Activated B cell treated with CpG ODN at 0.5 μM for 24 hours (primary cell): Measurements from ENCODE around the gene SAP30BP. TPM values are rescaled to one million over a fixed set of nuclear protein-coding genes. Genes with fewer than 3 reads are reported as not detected.

ENCODE experiments used
- ATAC-seq: fragments of 200-7000 bp; cut with Tn5 transposase; one replicate; pipeline ENCODE4 v1.10.0; 2021; ENCODE audit warnings: low read depth, mild to moderate bottlenecking, moderate library complexity
- CTCF ChIA-PET: fragments of 350-600 bp; sonication (Branson Sonifier 250); formaldehyde crosslinking; loops from one replicate; lab custom pipeline; 2021; ENCODE audit warnings: antibody characterized with exemption; lab: Charles Lee
- POLR2A ChIA-PET: fragments of 350-600 bp; sonication (Branson Sonifier 250); formaldehyde crosslinking; loops from one replicate; lab custom pipeline; 2021; ENCODE audit warnings: antibody characterized with exemption; lab: Charles Lee
- DNase-seq: peaks from one replicate; pipeline ENCODE4 v3.0.0; 2022
- H3K27ac Mint-ChIP-seq: one replicate; pipeline ENCODE4 v1.8.0; 2020; ENCODE audit warnings: mixed read lengths
- H3K27me3 Mint-ChIP-seq: one replicate; pipeline ENCODE4 v1.8.0; 2021; ENCODE audit warnings: mixed read lengths
- H3K36me3 Mint-ChIP-seq: one replicate; pipeline ENCODE4 v1.8.0; 2021; ENCODE audit warnings: low read depth, mixed read lengths
- H3K4me1 Mint-ChIP-seq: one replicate; pipeline ENCODE4 v1.8.0; 2021; ENCODE audit warnings: mixed read lengths
- H3K4me3 Mint-ChIP-seq: one replicate; pipeline ENCODE4 v1.8.0; 2020; ENCODE audit warnings: mild to moderate bottlenecking, mixed read lengths
- H3K9me3 Mint-ChIP-seq: one replicate; pipeline ENCODE4 v1.8.0; 2020; ENCODE audit warnings: mixed read lengths
- intact Hi-C: fragments of 100-400 bp; cut with micrococcal nuclease; formaldehyde crosslinking; loops from one replicate; pipeline ENCODE4 v1.15.1; 2024
- total RNA-seq: library from RNA; stranded (reverse); gene quantifications from 2 replicates; pipeline ENCODE4 v1.2.3, GENCODE V29; 2022
- TF ChIP-seq, protein P1 (sequence below): fragments of 200-600 bp; IDR thresholded peaks from one replicate; pipeline ENCODE4 v1.8.0; 2022; ENCODE audit warnings: antibody characterized with exemption, mild to moderate bottlenecking

Gene SAP30BP
- total RNA-seq, 1 donor from 2014 or later = 184 TPM

DNA sequence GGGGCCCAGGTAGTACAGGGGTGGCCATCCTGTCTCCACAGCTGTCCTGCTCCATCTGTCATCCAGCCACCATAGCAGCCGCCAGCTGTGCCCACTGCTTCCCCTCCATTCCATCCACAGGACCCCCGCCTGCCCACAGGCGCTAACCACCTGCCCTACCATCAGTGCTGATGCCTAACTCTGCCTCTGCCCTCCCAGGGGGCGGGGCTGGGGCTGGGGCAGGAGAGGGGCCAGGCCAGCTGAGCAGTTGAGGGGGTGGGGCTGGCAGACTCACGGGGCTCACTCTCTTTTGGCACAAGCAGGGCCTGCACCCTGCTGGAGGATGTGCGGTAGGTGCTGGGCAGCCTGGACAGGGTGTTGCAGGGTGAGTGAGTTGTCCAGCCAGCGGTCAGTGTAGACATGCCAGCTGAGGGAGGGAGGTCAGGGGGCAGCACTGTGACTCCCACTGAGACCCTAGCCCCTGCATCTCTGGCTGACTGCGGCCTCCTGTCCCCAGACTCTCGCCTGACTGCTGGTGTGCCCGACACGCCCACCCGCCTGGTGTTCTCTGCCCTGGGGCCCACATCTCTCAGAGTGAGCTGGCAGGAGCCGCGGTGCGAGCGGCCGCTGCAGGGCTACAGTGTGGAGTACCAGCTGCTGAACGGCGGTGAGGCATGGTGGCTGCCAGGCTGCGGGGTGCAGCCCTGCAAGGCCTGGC lies 88.2 kb downstream of the SAP30BP start:
- ATAC-seq (no peak), DNase-seq (no peak)
- ChIA-PET POLR2A (interaction anchor here (3.8 to 4.3 kb wide), 2 partner anchors 9 to 23 kb away, joined by 30 to 48 read pairs; partner anchors contain the start of gene GALK1), CTCF (interaction anchor here (1.6 to 10.9 kb wide), 2 partner anchors 10 to 122 kb away, joined by 4 to 346 read pairs; partner anchors contain the start of genes GALK1 and SMIM5)
- Mint-ChIP-seq H3K9me3 (no peaks in the 10 kb centered on the region), H3K27me3 (no peaks in the 10 kb centered on the region), H3K36me3 (peaks cover 4% of the 10 kb centered on the region), H3K4me1 (peaks cover 9% of the 10 kb centered on the region), H3K4me3 (no peak overlapping the region), H3K27ac (no peak overlapping the region)
- TF ChIP-seq, protein P1, sequence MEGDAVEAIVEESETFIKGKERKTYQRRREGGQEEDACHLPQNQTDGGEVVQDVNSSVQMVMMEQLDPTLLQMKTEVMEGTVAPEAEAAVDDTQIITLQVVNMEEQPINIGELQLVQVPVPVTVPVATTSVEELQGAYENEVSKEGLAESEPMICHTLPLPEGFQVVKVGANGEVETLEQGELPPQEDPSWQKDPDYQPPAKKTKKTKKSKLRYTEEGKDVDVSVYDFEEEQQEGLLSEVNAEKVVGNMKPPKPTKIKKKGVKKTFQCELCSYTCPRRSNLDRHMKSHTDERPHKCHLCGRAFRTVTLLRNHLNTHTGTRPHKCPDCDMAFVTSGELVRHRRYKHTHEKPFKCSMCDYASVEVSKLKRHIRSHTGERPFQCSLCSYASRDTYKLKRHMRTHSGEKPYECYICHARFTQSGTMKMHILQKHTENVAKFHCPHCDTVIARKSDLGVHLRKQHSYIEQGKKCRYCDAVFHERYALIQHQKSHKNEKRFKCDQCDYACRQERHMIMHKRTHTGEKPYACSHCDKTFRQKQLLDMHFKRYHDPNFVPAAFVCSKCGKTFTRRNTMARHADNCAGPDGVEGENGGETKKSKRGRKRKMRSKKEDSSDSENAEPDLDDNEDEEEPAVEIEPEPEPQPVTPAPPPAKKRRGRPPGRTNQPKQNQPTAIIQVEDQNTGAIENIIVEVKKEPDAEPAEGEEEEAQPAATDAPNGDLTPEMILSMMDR = no peak
- intact Hi-C loops = no loop called here

DNA sequence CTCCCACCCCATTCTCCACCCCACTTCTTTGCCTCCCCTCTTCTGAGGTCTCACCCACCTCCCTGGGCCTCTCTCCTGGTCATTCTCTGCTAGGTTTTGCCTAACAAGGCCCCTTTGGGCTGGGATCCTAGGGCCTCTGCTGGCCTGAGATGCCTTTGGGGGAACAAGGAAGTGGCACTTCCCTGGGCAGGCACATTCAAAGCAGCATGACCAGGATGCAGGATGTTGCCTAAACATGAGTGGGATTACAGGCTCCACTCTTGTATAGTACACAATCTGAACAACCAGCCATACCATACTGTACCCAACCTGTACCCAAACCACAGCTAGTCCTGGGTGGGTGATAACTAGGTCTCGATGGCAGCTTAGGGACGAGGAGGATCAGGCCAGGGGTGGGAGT lies 88.9 kb downstream of the SAP30BP start:
- intact Hi-C loops = no loop called here
- H3K36me3 Mint-ChIP-seq = peaks cover 4% of the 10 kb centered on the region
- H3K27ac Mint-ChIP-seq = no peak overlapping the region
- DNase-seq (no peak), ATAC-seq (no peak)
- peaks cover 9% of the 10 kb centered on the region for H3K4me1 Mint-ChIP-seq
- ChIA-PET CTCF (interaction anchor here (1.6 kb wide), 1 partner anchor 9 kb away, joined by 4 read pairs; the partner anchor contains the start of gene GALK1), POLR2A (interaction anchor here (3.8 to 4.3 kb wide), 2 partner anchors 9 to 22 kb away, joined by 30 to 48 read pairs; partner anchors contain the start of gene GALK1)
- no peak overlapping the region for H3K4me3 Mint-ChIP-seq
- no peaks in the 10 kb centered on the region for H3K9me3 Mint-ChIP-seq
- TF ChIP-seq, protein P1 = no peak
- H3K27me3 Mint-ChIP-seq = no peaks in the 10 kb centered on the region

DNA sequence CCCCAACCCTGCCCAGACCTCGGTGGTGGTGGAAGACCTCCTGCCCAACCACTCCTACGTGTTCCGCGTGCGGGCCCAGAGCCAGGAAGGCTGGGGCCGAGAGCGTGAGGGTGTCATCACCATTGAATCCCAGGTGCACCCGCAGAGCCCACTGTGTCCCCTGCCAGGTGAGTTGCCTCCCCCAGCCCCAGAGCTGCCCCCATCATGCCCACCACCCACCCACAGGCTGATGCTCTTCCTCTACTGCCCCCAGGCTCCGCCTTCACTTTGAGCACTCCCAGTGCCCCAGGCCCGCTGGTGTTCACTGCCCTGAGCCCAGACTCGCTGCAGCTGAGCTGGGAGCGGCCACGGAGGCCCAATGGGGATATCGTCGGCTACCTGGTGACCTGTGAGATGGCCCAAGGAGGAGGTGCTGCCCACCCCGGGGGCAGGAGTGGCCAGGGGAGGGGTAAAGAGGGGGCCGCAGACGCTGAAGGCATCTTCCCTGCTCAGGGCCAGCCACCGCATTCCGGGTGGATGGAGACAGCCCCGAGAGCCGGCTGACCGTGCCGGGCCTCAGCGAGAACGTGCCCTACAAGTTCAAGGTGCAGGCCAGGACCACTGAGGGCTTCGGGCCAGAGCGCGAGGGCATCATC lies 89.4 kb downstream of the SAP30BP start:
- intact Hi-C loops = no loop called here
- H3K27ac Mint-ChIP-seq = no peak overlapping the region
- no peak overlapping the region for H3K4me3 Mint-ChIP-seq
- H3K9me3 Mint-ChIP-seq = no peaks in the 10 kb centered on the region
- ChIA-PET CTCF (interaction anchor here (1.6 kb wide), 1 partner anchor 9 kb away, joined by 4 read pairs; the partner anchor contains the start of gene GALK1), POLR2A (interaction anchor here (4.3 kb wide), 1 partner anchor 21 kb away, joined by 48 read pairs; a partner anchor contains a TSS)
- ATAC-seq (no peak), DNase-seq (no peak)
- TF ChIP-seq, protein P1 = no peak
- H3K4me1 Mint-ChIP-seq = peaks cover 9% of the 10 kb centered on the region
- peaks cover 4% of the 10 kb centered on the region for H3K36me3 Mint-ChIP-seq
- H3K27me3 Mint-ChIP-seq = no peaks in the 10 kb centered on the region

DNA sequence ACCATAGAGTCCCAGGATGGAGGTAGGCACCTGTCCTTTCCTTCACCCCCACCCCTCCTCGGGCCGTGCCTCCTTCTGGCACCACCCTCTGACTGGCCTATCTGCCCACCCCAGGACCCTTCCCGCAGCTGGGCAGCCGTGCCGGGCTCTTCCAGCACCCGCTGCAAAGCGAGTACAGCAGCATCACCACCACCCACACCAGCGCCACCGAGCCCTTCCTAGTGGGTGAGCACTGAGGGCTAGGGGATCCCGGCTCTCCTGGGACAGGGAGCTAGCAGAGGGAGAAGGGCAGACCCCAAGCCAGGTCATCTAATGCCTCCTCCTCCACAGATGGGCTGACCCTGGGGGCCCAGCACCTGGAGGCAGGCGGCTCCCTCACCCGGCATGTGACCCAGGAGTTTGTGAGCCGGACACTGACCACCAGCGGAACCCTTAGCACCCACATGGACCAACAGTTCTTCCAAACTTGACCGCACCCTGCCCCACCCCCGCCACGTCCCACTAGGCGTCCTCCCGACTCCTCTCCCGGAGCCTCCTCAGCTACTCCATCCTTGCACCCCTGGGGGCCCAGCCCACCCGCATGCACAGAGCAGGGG lies 90.0 kb downstream of the SAP30BP start:
- ChIA-PET POLR2A (no interaction called here), CTCF (no interaction called here)
- peaks cover 9% of the 10 kb centered on the region for H3K4me1 Mint-ChIP-seq

More for the DNA sequence above, 90.0 kb downstream of the SAP30BP start:
- Mint-ChIP-seq H3K36me3 (peaks cover 4% of the 10 kb centered on the region), H3K4me3 (no peak overlapping the region), H3K27ac (no peak overlapping the region), H3K27me3 (no peaks in the 10 kb centered on the region), H3K9me3 (no peaks in the 10 kb centered on the region)
- TF ChIP-seq, protein P1 = no peak
- intact Hi-C loops = no loop called here
- DNase-seq (no peak), ATAC-seq (no peak)

Other genes with a start within 250 kb of the SAP30BP start
- gene TMEM94, start 210.7 kb upstream of the SAP30BP start, total RNA-seq = 80.3 and 86.6 TPM in 2 replicates
- gene CASKIN2, start 151.8 kb upstream of the SAP30BP start, total RNA-seq = 1.2 and 1.4 TPM in 2 replicates
- 21.0 and 24.9 TPM in 2 replicates for gene TSEN54, start 150.8 kb upstream of the SAP30BP start, total RNA-seq
- gene LLGL2, start 141.6 kb upstream of the SAP30BP start, total RNA-seq = 27.5 and 29.9 TPM in 2 replicates
- 207 and 264 TPM in 2 replicates for gene MYO15B, start 79.5 kb upstream of the SAP30BP start, total RNA-seq
- gene SMIM5, start 33.9 kb upstream of the SAP30BP start, total RNA-seq = 1.1 and 1.7 TPM in 2 replicates
- 55.9 and 65.4 TPM in 2 replicates for gene RECQL5, start 184 bp upstream of the SAP30BP start, total RNA-seq
- 2.1 and 2.2 TPM in 2 replicates for gene ITGB4, start 54.1 kb downstream of the SAP30BP start, total RNA-seq
- gene GALK1, start 97.9 kb downstream of the SAP30BP start, total RNA-seq = 14.9 and 22.9 TPM in 2 replicates
- gene UNK, start 117.5 kb downstream of the SAP30BP start, total RNA-seq = 52.3 and 61.2 TPM in 2 replicates
- 90.4 and 102 TPM in 2 replicates for gene UNC13D, start 177.1 kb downstream of the SAP30BP start, total RNA-seq
- gene WBP2, start 188.0 kb downstream of the SAP30BP start, total RNA-seq = 66.0 and 68.7 TPM in 2 replicates
- gene TRIM47, start 211.2 kb downstream of the SAP30BP start, total RNA-seq = 3.1 and 3.5 TPM in 2 replicates
- 20.0 and 22.4 TPM in 2 replicates for gene TRIM65, start 229.6 kb downstream of the SAP30BP start, total RNA-seq
- 132 and 137 TPM in 2 replicates for gene MRPL38, start 237.5 kb downstream of the SAP30BP start, total RNA-seq